NOMO-1 treated with DMSO at 0.1 percent for 48 hours (cell line): Measurements from ENCODE around the gene OR51B4.
"Not testable (repeated sequence)": the region's sequence is repeated elsewhere in the genome, so short reads cannot be mapped to it uniquely, and the experiment has no call there.

Experiments used
- DNase-seq: peaks from one replicate; lab custom pipeline; 2025; ENCODE audit not compliant: unreplicated experiment; lab: John Stamatoyannopoulos, UW

The OR51B4 gene

DNA sequence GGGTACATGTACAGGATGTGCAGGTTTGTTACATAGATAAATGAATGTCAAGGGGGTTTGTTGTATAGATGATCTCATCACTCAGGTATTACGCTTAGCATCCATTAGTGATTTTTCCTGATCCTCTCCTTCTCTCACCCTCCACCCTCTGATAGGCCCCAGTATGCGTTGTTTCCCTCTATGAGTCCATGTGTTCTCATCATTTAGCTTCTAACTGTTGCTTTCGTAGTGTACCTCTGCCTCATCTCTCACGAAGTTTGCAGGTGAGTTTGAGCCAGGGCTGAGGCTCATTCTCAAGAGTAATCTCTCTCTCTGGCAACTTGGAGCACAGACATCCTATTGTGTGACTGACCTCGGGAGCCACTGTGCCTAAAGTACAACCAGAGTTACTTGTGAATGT is 27.4 kb downstream of the OR51B4 start:
- DNase-seq, result no peak

GRCh38 chr11:5272395-5273017 is 29.2 kb downstream of the OR51B4 start:
- DNase-seq, result no peak

GRCh38 chr11:5269715-5270147 is 32.0 kb downstream of the OR51B4 start, which contains the start of gene HBE1:
Gene HBE1, minus strand, starts transcription at chr11:5269945. Its CDS starts 55 bp downstream, at chr11:5269890.
- DNase-seq, result no peak

DNA sequence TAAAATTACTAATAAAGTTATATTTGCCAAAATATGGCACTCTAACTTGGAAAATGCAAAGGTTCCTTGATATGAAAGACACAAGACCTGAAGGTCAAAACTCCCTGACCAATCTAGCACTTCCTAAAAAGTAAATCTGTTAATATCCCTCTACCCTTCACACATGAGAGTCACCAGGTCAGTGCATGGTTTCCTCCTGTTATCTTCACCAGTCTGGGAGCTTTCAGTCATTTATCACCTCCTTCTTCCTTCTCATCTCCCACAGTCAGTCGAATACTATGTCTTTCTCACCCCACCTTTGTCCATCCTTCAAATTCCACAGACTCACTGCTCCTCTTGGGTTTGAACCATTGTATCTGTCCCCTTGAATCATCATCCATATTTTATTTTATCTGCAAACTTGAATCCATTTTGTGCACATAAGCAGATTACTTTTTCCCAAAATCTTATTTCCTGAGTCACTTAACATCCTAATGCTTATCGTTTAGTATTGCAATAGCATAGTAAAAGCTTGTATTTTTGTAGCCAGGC is 34.6 kb downstream of the OR51B4 start:
- DNase-seq, result no peak

- DNase-seq, result no peak
Measured at GRCh38 chr11:5266609-5267008, 35.1 kb downstream of the OR51B4 start.

- no peak for DNase-seq
Measured at GRCh38 chr11:5265832-5266231, 35.9 kb downstream of the OR51B4 start.

- DNase-seq, result no peak
Measured at GRCh38 chr11:5258543-5259262, 43.0 kb downstream of the OR51B4 start.

DNA sequence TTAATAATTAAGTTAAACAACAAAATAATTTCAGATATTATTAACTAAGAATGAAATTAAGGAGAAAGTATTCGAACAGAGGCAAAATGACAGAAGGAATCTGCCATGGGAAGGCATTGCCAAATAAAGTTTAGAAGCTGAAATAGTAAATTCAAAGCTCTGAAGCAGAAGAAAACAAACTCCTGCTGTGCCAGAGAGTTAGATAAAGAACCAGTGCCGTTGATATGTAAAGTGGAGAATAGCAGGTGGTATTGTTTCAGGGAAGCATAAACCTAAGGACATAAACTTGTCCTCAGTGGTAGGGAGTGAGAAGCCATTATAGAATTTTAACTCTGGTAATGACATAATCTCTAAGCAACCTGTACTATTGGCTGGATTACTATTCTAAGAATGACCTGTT is 44.5 kb downstream of the OR51B4 start:
- no peak for DNase-seq

DNA sequence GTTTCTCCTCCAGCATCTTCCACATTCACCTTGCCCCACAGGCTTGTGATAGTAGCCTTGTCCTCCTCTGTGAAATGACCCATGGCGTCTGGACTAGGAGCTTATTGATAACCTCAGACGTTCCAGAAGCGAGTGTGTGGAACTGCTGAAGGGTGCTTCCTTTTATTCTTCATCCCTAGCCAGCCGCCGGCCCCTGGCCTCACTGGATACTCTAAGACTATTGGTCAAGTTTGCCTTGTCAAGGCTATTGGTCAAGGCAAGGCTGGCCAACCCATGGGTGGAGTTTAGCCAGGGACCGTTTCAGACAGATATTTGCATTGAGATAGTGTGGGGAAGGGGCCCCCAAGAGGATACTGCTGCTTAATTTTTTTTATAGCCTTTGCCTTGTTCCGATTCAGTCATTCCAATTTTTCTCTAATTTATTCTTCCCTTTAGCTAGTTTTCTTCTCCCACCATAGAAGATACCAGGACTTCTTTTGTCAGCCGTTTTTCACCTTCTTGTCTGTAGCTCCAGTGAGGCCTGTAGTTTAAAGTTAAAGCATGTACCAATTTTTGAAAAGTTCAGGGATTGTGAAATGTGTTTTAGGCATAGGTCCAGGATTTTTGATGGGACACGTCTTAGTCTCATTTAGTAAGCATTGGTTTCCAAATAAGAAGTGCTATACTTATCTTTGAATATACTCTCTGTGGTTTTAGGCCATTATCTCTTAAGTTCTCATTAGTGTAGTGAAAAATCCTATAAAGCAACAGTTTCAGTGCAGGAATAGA is 46.9 kb downstream of the OR51B4 start, which contains the start of gene HBG2:
HBG2 (minus strand) TSS at position 136 of the 768 bp plus-strand sequence; CDS start at position 83, 53 bp downstream.
- DNase-seq, result not testable (repeated sequence)

- not testable (repeated sequence) for DNase-seq
Measured at GRCh38 chr11:5254023-5254422, 47.7 kb downstream of the OR51B4 start.

- not testable (repeated sequence) for DNase-seq
Measured at GRCh38 chr11:5253440-5253839, 48.3 kb downstream of the OR51B4 start.

DNA sequence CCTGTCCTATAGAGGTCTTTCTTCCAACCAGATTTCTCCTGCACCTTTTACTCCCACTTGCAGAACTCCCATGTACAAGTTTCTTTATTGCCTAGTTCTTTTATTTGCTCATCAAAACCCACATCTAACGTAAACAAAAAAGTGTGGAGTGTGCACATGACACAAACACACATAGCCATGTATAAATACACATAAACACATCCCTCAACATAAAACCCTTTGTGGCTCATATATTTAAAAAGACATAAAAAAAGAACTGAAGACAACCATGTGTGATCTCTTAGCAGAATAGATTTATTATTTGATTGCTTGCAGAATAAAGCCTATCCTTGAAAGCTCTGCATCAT is 48.9 kb downstream of the OR51B4 start:
- no peak for DNase-seq

DNA sequence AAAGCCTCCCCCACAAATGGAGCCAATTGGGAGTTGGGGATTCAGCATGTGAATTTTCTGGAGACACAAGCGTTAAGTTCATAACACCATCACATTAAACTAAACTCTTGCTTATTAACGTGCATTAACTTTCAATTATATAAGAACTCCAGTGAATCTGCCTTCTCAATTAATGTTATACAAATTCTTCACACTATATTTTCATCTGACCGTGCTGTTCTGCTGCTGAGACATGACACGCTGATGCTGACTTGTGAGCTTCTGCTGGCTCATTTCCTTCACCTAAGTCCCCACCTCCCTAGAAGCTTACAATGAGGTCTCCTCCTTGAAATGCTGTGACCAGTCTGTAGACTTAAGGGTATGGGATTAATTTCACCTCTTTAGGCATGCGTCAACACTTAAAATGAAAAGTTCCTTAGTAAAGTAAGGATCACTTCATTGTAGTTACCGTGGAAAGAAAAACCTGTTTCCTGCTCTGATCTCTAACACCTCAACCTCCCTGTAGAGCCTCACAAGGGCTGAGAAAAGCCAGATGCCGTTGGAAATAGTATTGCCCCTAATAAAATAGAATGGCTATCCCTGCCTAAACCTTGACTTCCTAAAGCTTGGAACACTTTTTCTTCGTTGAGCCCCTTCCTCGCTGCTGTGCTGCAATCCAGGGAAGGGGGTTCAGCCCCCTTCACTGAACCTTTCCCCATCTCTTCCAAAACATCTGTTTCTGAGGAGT is 49.4 kb downstream of the OR51B4 start:
- DNase-seq, result no peak

DNA sequence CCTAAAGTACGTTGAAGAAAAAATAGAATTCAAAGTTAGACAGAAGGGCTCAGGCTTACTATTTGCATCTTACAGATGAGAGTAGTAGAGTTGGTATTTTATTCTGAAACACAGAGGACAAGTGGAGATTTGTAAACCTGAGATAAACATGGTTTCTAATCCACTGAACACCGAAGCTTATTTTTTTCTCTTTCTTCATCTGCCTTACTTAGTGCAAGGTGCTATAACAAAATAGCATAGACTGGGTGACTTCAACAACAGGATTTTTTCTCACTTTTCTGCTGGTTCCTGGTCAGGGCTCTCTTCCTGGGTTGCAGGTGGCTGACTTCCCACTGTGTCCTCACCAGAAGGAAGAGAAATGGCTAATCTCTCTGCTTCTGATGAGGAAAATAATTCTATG is 50.0 kb downstream of the OR51B4 start:
- no peak for DNase-seq
